ENCODE measurements around the gene MT1E. TPM values are rescaled to one million over a fixed set of nuclear protein-coding genes. Genes with fewer than 3 reads are reported as not detected.
"Not testable (repeated sequence)": the region's sequence is repeated elsewhere in the genome, so short reads cannot be mapped to it uniquely, and the experiment has no call there.

The MT1E gene
- total and polyA plus RNA-seq, 9 donors: 16.1 to 867 (median 65.3) TPM

- no peaks in the 10 kb centered on the region for H3K36me3 ChIP-seq
- no peak for DNase-seq
- H3K9me3 ChIP-seq: no peaks in the 10 kb centered on the region
- intact Hi-C loops (cut with DNase I): no loop called here
- H3K4me1 ChIP-seq (ENCODE audit: insufficient read depth): no peaks in the 10 kb centered on the region
- H3K27ac ChIP-seq: no peak overlapping the region
- no peaks in the 10 kb centered on the region for H3K27me3 ChIP-seq
- no peak overlapping the region for H3K4me3 ChIP-seq
- TF ChIP-seq POLR2A (IDR thresholded peaks at IDR 0.05) (no peak), EP300 (IDR thresholded peaks at IDR 0.05) (no peak), CTCF (IDR thresholded peaks at IDR 0.05) (no peak)
- 8 to 14% (median 10%) methylated on average over 44 to 48 of the region's 48 CpGs for WGBS, 3 donors
Measured at GRCh38 chr16:56662357-56663354, 37.1 kb downstream of the MT1E start.

GRCh38 chr16:56664506-56664905 is 38.9 kb downstream of the MT1E start:
- no peaks in the 10 kb centered on the region for H3K36me3 ChIP-seq
- 85 to 100% (median 88%) methylated on average over 1 of the region's 1 CpG for WGBS, 3 donors
- no peak overlapping the region for H3K4me3 ChIP-seq
- no peak for TF ChIP-seq EP300 (IDR thresholded peaks at IDR 0.05)
- no peak for TF ChIP-seq CTCF (IDR thresholded peaks at IDR 0.05)
- TF ChIP-seq POLR2A (IDR thresholded peaks at IDR 0.05): no peak
- DNase-seq: no peak
- no peaks in the 10 kb centered on the region for H3K27me3 ChIP-seq
- no peak overlapping the region for H3K27ac ChIP-seq
- no peaks in the 10 kb centered on the region for H3K9me3 ChIP-seq
- intact Hi-C loops (cut with DNase I): no loop called here
- no peaks in the 10 kb centered on the region for H3K4me1 ChIP-seq (ENCODE audit: insufficient read depth)

- intact Hi-C loops (cut with DNase I); H3K36me3 ChIP-seq; DNase-seq: not testable (repeated sequence)
Measured at GRCh38 chr16:56665286-56666261, 40.0 kb downstream of the MT1E start.

GRCh38 chr16:56667581-56668571 is 42.3 kb downstream of the MT1E start, which contains the start of gene MT1G:
Gene MT1G (minus strand): TSS chr16:56668065. CDS start chr16:56667993, 72 bp downstream.
- TF ChIP-seq EP300 (IDR thresholded peaks at IDR 0.05) (no peak), CTCF (IDR thresholded peaks at IDR 0.05) (no peak), POLR2A (IDR thresholded peaks at IDR 0.05) (no peak)
- WGBS, 3 donors: 8 to 10% (median 10%) methylated on average over 44 to 46 of the region's 46 CpGs
- H3K36me3 ChIP-seq: no peaks in the 10 kb centered on the region
- intact Hi-C loops (cut with DNase I): no loop called here
- DNase-seq: peak in 1 of 5 donors; percentile 64
- H3K9me3 ChIP-seq: no peaks in the 10 kb centered on the region
- H3K27ac ChIP-seq: no peak within 1 kb of the TSS
- no peak within 1 kb of the TSS for H3K4me3 ChIP-seq
- H3K4me1 ChIP-seq (ENCODE audit: insufficient read depth): no peaks in the 10 kb centered on the region
- no peaks in the 10 kb centered on the region for H3K27me3 ChIP-seq

More at GRCh38 chr16:56665286-56666261, 40.0 kb downstream of the MT1E start:
- H3K27me3 ChIP-seq; H3K27ac ChIP-seq; H3K9me3 ChIP-seq; H3K4me1 ChIP-seq (ENCODE audit: insufficient read depth); H3K4me3 ChIP-seq: not testable (repeated sequence)
- 61 to 69% (median 66%) methylated on average over 8 of the region's 8 CpGs for WGBS, 3 donors
